Heart left ventricle (tissue), 13 donors: ENCODE results near the gene GTF2F2.

ENCODE experiments used
- CTCF ChIP-seq, 12 donors: fragments of 200-600 bp; sonication (generic) in 4 of 12; IDR thresholded peaks; one replicate each; pipeline versions ENCODE4 v1.5.0 to v1.8.0; 2018 to 2022; ENCODE audit warnings: antibody characterized with exemption in 12 of 12, mild to moderate bottlenecking in 5 of 12
- POLR2A ChIP-seq, 2 donors: fragments of 450-650 bp; IDR thresholded peaks; one replicate each; pipeline ENCODE4 v1.6.1; 2017; ENCODE audit warnings: antibody characterized with exemption in 2 of 2, mild to moderate bottlenecking in 2 of 2, moderate library complexity in 2 of 2
- donor health status: ischemic (EF 13 %, LVEDD 7.1; RV severe dilation, severe dysfunction).
- donor health status: DM: no; HTN: yes; CAD: no.
- donor health status: DM: no; HTN: no; CAD: no.
- donor health status: ischemic (EF 25% LVEDD 6.9; RV normal size, moderate dysfunction).
- donor health status: ischemic (EF 25% LVEDD 5.7; RV mildly dilated, moderate dysfunction).
- donor health status: ischemic (EF 35%, LVEDD 5.7; RV mildly dilated, moderate dysfunction).
- donor health status: nonischemic (EF 11% LVEDD 7.7; RV severe dilation, severe dysfunction).
- donor health status: DM: yes; HTN: yes; CAD: no.
- donor health status: PGD.
- donor health status: ischemic (EF 29% LVEDD 5.4; RV normal size, mild dysfunction).
- donor health status: nonischemic (EF 23%, LVEDD 6.1; RV moderate dilation, normal function).

GRCh38 chr13:45310341-45311131 is 190.2 kb downstream of the GTF2F2 start:
- TF ChIP-seq CTCF (IDR thresholded peaks at IDR 0.05) (no peak), POLR2A (IDR thresholded peaks at IDR 0.05) (no peak)
